HG02642 (cell line): ENCODE data around the gene NR2C1.
A peak's percentile ranks its signal among the peaks of the same experiment; 100 is the strongest.
"Not testable (repeated sequence)": the region's sequence is repeated elsewhere in the genome, so short reads cannot be mapped to it uniquely, and the experiment has no call there.

Experiments used
- ATAC-seq: cut with Tn5 transposase; IDR thresholded peaks from one replicate; pipeline ENCODE4 v1.9.1; 2021; ENCODE audit warnings: mild to moderate bottlenecking; ENCODE audit not compliant: unreplicated experiment, poor library complexity

Gene NR2C1

GRCh38 chr12:95004610-95005009 lies 68.8 kb downstream of the NR2C1 start:
- ATAC-seq = no peak

- ATAC-seq = peak; percentile 6
Measured at GRCh38 chr12:95003921-95004272, 69.5 kb downstream of the NR2C1 start.

- peak; percentile 100 for ATAC-seq
Measured at GRCh38 chr12:95003213-95003920, 70.1 kb downstream of the NR2C1 start, which contains the start of gene NDUFA12. Gene NDUFA12, minus strand, starts transcription at chr12:95003697. Its CDS starts 17 bp downstream, at chr12:95003680.

- no peak for ATAC-seq
Measured at GRCh38 chr12:95002754-95003153, 70.7 kb downstream of the NR2C1 start.

- no peak for ATAC-seq
Measured at GRCh38 chr12:94998326-94998725, 75.1 kb downstream of the NR2C1 start.

- no peak for ATAC-seq
Measured at GRCh38 chr12:94997726-94998125, 75.7 kb downstream of the NR2C1 start.

- ATAC-seq = no peak
Measured at GRCh38 chr12:94997061-94997460, 76.4 kb downstream of the NR2C1 start.

GRCh38 chr12:94994312-94994711 lies 79.1 kb downstream of the NR2C1 start:
- ATAC-seq = no peak

- ATAC-seq = not testable (repeated sequence)
Measured at GRCh38 chr12:94993855-94994254, 79.6 kb downstream of the NR2C1 start.

- ATAC-seq = no peak
Measured at GRCh38 chr12:94990222-94990621, 83.2 kb downstream of the NR2C1 start.

GRCh38 chr12:94988471-94988870 lies 84.9 kb downstream of the NR2C1 start:
- no peak for ATAC-seq

- no peak for ATAC-seq
Measured at GRCh38 chr12:94987801-94988200, 85.6 kb downstream of the NR2C1 start.

GRCh38 chr12:94987076-94987669 lies 86.2 kb downstream of the NR2C1 start:
- no peak for ATAC-seq

GRCh38 chr12:94985099-94985498 lies 88.3 kb downstream of the NR2C1 start:
- not testable (repeated sequence) for ATAC-seq

GRCh38 chr12:94983321-94983720 lies 90.1 kb downstream of the NR2C1 start:
- ATAC-seq = no peak

- no peak for ATAC-seq
Measured at GRCh38 chr12:94982456-94982855, 91.0 kb downstream of the NR2C1 start.

GRCh38 chr12:94980577-94980976 lies 92.8 kb downstream of the NR2C1 start:
- no peak for ATAC-seq

- no peak for ATAC-seq
Measured at GRCh38 chr12:94979941-94980340, 93.5 kb downstream of the NR2C1 start.

GRCh38 chr12:94977766-94978468 lies 95.5 kb downstream of the NR2C1 start:
- ATAC-seq = no peak

- no peak for ATAC-seq
Measured at GRCh38 chr12:94973221-94973620, 100.2 kb downstream of the NR2C1 start.

- ATAC-seq = no peak
Measured at GRCh38 chr12:94972795-94973194, 100.6 kb downstream of the NR2C1 start.
